ENCODE results near the gene ABT1. TPM values are rescaled to one million over a fixed set of nuclear protein-coding genes. Genes with fewer than 3 reads are reported as not detected.
A peak's percentile ranks its signal among the peaks of the same experiment; 100 is the strongest.

Gene ABT1
- total and polyA plus RNA-seq, 2 experiments from 2014 or later = 23.4 to 32.1 TPM

GRCh38 chr6:26568601-26569432, 27.9 kb upstream of the ABT1 start:
- TF ChIP-seq CTCF (IDR thresholded peaks at IDR 0.05; ENCODE audit: poor library complexity) (peak; percentile 36), EZH2phosphoT487 (IDR thresholded peaks at IDR 0.05; ENCODE audit: low read depth, severe bottlenecking, unreplicated experiment) (no peak)
- Histone ChIP-seq H3K79me2 (no peaks in the 10 kb centered on the region), H3K4me3 (peak overlapping the region; percentile 66), H3K9me3 (ENCODE audit: low read depth) (no peaks in the 10 kb centered on the region), H3K9me2 (replicated peaks; ENCODE audit: insufficient read depth) (no peaks in the 10 kb centered on the region), H3K4me1 (ENCODE audit: insufficient read depth) (no peaks in the 10 kb centered on the region), H3K27me3 (no peaks in the 10 kb centered on the region), H3K4me2 (peak overlapping the region; percentile 72), H3K36me3 (replicated peaks; ENCODE audit: insufficient read depth, low read depth) (no peaks in the 10 kb centered on the region), H3K27ac (no peak overlapping the region), H2AFZ (peak overlapping the region; percentile 62), H4K20me1 (ENCODE audit: insufficient read depth, poor library complexity, severe bottlenecking) (no peaks in the 10 kb centered on the region)
- DNase-seq (ENCODE audit: low spot score) = peak; percentile 94
- 2% methylated on average over 34 of the region's 34 CpGs for WGBS (ENCODE audit: low lambda C conversion rate, missing lambda C conversion rate)

- Histone ChIP-seq H3K4me2 (peak overlapping the region; percentile 72), H3K27me3 (no peaks in the 10 kb centered on the region), H3K4me3 (no peak overlapping the region), H3K27ac (no peak overlapping the region), H3K9me3 (ENCODE audit: low read depth) (no peaks in the 10 kb centered on the region), H3K9me2 (replicated peaks; ENCODE audit: insufficient read depth) (no peaks in the 10 kb centered on the region), H4K20me1 (ENCODE audit: insufficient read depth, poor library complexity, severe bottlenecking) (no peaks in the 10 kb centered on the region), H3K36me3 (replicated peaks; ENCODE audit: insufficient read depth, low read depth) (no peaks in the 10 kb centered on the region), H3K79me2 (no peaks in the 10 kb centered on the region), H3K4me1 (ENCODE audit: insufficient read depth) (no peaks in the 10 kb centered on the region), H2AFZ (peak overlapping the region; percentile 62)
- no peak for DNase-seq (ENCODE audit: low spot score)
- TF ChIP-seq EZH2phosphoT487 (IDR thresholded peaks at IDR 0.05; ENCODE audit: low read depth, severe bottlenecking, unreplicated experiment) = no peak
- TF ChIP-seq CTCF (IDR thresholded peaks at IDR 0.05; ENCODE audit: poor library complexity) = no peak
- TF ChIP-seq EZH2 (IDR thresholded peaks at IDR 0.05; ENCODE audit: borderline replicate concordance) = no peak
- WGBS (ENCODE audit: low lambda C conversion rate, missing lambda C conversion rate) = 10% methylated on average over 2 of the region's 2 CpGs
These were observed 27.4 kb upstream of the ABT1 start for GRCh38 chr6:26569433-26569764.

GRCh38 chr6:26570027-26570809, 26.5 kb upstream of the ABT1 start:
- H3K4me3 ChIP-seq = no peak overlapping the region
- H3K79me2 ChIP-seq = no peaks in the 10 kb centered on the region
- H4K20me1 ChIP-seq (ENCODE audit: insufficient read depth, poor library complexity, severe bottlenecking) = no peaks in the 10 kb centered on the region
- H3K4me1 ChIP-seq (ENCODE audit: insufficient read depth) = no peaks in the 10 kb centered on the region
- H3K27me3 ChIP-seq = no peaks in the 10 kb centered on the region
- H2AFZ ChIP-seq = no peak overlapping the region
- no peak overlapping the region for H3K4me2 ChIP-seq
- no peaks in the 10 kb centered on the region for H3K36me3 ChIP-seq (replicated peaks; ENCODE audit: insufficient read depth, low read depth)
- no peak for TF ChIP-seq CTCF (IDR thresholded peaks at IDR 0.05; ENCODE audit: poor library complexity)
- no peak for TF ChIP-seq EZH2 (IDR thresholded peaks at IDR 0.05; ENCODE audit: borderline replicate concordance)
- no peak for TF ChIP-seq EZH2phosphoT487 (IDR thresholded peaks at IDR 0.05; ENCODE audit: low read depth, severe bottlenecking, unreplicated experiment)
- no peaks in the 10 kb centered on the region for H3K9me2 ChIP-seq (replicated peaks; ENCODE audit: insufficient read depth)
- H3K9me3 ChIP-seq (ENCODE audit: low read depth) = no peaks in the 10 kb centered on the region
- 94% methylated on average over 20 of the region's 21 CpGs for WGBS (ENCODE audit: low lambda C conversion rate, missing lambda C conversion rate)
- no peak overlapping the region for H3K27ac ChIP-seq
- no peak for DNase-seq (ENCODE audit: low spot score)

Data from hepatocyte (in vitro differentiated cells).